ENCODE results near the gene NAPSA.
"Not testable (repeated sequence)": the region's sequence is repeated elsewhere in the genome, so short reads cannot be mapped to it uniquely, and the experiment has no call there.

NAPSA gene

GRCh38 chr19:50399368-50399745, 33.9 kb upstream of the NAPSA start:
- Histone ChIP-seq H3K9ac (ENCODE audit: low read length) (no peak overlapping the region), H3K9me3 (ENCODE audit: control insufficient read depth, insufficient read depth, low read depth, low read length) (no peaks in the 10 kb centered on the region), H3K27ac (ENCODE audit: low read depth, low read length) (no peak overlapping the region), H3K27me3 (ENCODE audit: control insufficient read depth, insufficient read depth, low read length) (no peaks in the 10 kb centered on the region), H3K36me3 (ENCODE audit: control insufficient read depth, insufficient read depth, low read length) (peaks cover 46% of the 10 kb centered on the region), H3K4me1 (ENCODE audit: control insufficient read depth, insufficient read depth, low read length) (no peaks in the 10 kb centered on the region), H3K4me3 (ENCODE audit: low read depth, low read length) (no peak overlapping the region)

GRCh38 chr19:50398675-50399367, 33.4 kb upstream of the NAPSA start:
- H3K9me3 ChIP-seq (ENCODE audit: control insufficient read depth, insufficient read depth, low read depth, low read length): no peaks in the 10 kb centered on the region
- H3K27ac ChIP-seq (ENCODE audit: low read depth, low read length): no peak overlapping the region
- no peak overlapping the region for H3K9ac ChIP-seq (ENCODE audit: low read length)
- no peaks in the 10 kb centered on the region for H3K27me3 ChIP-seq (ENCODE audit: control insufficient read depth, insufficient read depth, low read length)
- H3K4me3 ChIP-seq (ENCODE audit: low read depth, low read length): no peak overlapping the region
- peaks cover 46% of the 10 kb centered on the region for H3K36me3 ChIP-seq (ENCODE audit: control insufficient read depth, insufficient read depth, low read length)
- no peaks in the 10 kb centered on the region for H3K4me1 ChIP-seq (ENCODE audit: control insufficient read depth, insufficient read depth, low read length)

DNA sequence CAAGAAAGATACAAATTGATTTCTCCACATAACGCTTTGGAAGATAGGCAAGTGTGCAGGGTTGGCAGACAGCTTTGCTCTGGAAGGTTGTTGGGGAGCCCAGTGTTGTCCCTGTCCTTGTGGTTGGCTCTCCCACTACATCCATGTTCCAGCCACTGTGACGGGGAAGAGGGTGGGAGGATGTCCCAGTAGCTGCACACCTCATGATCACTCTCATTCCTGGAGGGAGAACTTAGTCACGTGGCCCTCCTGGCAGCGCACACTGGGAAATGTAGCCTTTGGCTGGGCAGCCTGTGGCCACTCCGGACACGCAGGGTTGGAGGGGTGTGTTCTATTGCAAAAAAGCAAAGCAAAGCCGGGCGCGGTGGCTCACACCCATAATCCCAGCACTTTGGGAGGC, 28.6 kb upstream of the NAPSA start:
- H3K4me3 ChIP-seq (ENCODE audit: low read depth, low read length): no peak overlapping the region
- H3K27ac ChIP-seq (ENCODE audit: low read depth, low read length): no peak overlapping the region
- peaks cover 5% of the 10 kb centered on the region; the same call in 1 of the 2 replicates for H3K9me3 ChIP-seq (ENCODE audit: control insufficient read depth, insufficient read depth, low read depth, low read length)
- no peak overlapping the region for H3K9ac ChIP-seq (ENCODE audit: low read length)
- H3K4me1 ChIP-seq (ENCODE audit: control insufficient read depth, insufficient read depth, low read length): no peaks in the 10 kb centered on the region
- H3K36me3 ChIP-seq (ENCODE audit: control insufficient read depth, insufficient read depth, low read length): peaks cover 44% of the 10 kb centered on the region
- H3K27me3 ChIP-seq (ENCODE audit: control insufficient read depth, insufficient read depth, low read length): no peaks in the 10 kb centered on the region

DNA sequence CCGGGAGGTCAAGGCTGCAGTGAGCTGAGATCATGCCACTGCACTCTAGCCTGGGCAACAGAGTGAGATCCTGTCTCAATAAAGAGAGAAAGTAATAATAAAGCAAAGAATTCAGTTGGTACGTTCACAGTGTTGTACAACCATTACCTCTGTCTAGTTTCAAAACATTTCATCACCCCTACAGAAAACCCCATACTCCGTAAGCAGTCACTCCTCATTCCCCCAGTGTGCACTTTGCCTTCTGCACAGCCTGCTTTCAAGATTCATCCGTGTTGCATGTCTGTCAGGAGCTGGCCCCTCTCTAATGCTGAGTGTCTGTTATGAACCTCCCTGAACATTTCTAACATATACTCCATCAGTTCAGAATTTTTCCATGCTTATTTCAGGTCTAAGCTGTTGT, 28.1 kb upstream of the NAPSA start:
- Histone ChIP-seq H3K9me3 (ENCODE audit: control insufficient read depth, insufficient read depth, low read depth, low read length) (peaks cover 5% of the 10 kb centered on the region; the same call in 1 of the 2 replicates), H3K27me3 (ENCODE audit: control insufficient read depth, insufficient read depth, low read length) (no peaks in the 10 kb centered on the region), H3K36me3 (ENCODE audit: control insufficient read depth, insufficient read depth, low read length) (peaks cover 42% of the 10 kb centered on the region), H3K4me3 (ENCODE audit: low read depth, low read length) (no peak overlapping the region), H3K9ac (ENCODE audit: low read length) (no peak overlapping the region), H3K27ac (ENCODE audit: low read depth, low read length) (no peak overlapping the region), H3K4me1 (ENCODE audit: control insufficient read depth, insufficient read depth, low read length) (no peaks in the 10 kb centered on the region)

GRCh38 chr19:50392759-50393158, 27.3 kb upstream of the NAPSA start:
- no peak overlapping the region for H3K27ac ChIP-seq (ENCODE audit: low read depth, low read length)
- H3K27me3 ChIP-seq (ENCODE audit: control insufficient read depth, insufficient read depth, low read length): no peaks in the 10 kb centered on the region
- H3K4me1 ChIP-seq (ENCODE audit: control insufficient read depth, insufficient read depth, low read length): no peaks in the 10 kb centered on the region
- peaks cover 45% of the 10 kb centered on the region for H3K36me3 ChIP-seq (ENCODE audit: control insufficient read depth, insufficient read depth, low read length)
- no peak overlapping the region for H3K9ac ChIP-seq (ENCODE audit: low read length)
- peaks cover 5% of the 10 kb centered on the region; the same call in 1 of the 2 replicates for H3K9me3 ChIP-seq (ENCODE audit: control insufficient read depth, insufficient read depth, low read depth, low read length)
- H3K4me3 ChIP-seq (ENCODE audit: low read depth, low read length): no peak overlapping the region

DNA sequence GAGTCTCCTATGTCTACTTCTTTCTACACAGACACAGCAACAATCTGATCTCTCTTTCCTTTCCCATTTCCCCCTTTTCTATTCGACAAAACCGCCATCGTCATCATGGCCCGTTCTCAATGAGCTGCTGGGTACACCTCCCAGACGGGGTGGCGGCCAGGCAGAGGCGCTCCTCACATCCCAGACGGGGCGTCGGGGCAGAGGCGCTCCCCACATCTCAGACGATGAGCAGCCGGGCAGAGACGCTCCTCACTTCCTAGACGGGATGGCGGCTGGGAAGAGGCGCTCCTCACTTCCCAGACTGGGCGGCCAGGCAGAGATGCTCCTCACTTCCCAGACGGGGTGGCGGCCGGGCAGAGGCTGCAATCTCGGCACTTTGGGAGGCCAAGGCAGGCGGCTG, 25.5 kb upstream of the NAPSA start:
- H3K27ac ChIP-seq (ENCODE audit: low read depth, low read length); H3K27me3 ChIP-seq (ENCODE audit: control insufficient read depth, insufficient read depth, low read length); H3K4me3 ChIP-seq (ENCODE audit: low read depth, low read length); H3K4me1 ChIP-seq (ENCODE audit: control insufficient read depth, insufficient read depth, low read length); H3K9ac ChIP-seq (ENCODE audit: low read length); H3K9me3 ChIP-seq (ENCODE audit: control insufficient read depth, insufficient read depth, low read depth, low read length): not testable (repeated sequence)
- peaks cover 59% of the 10 kb centered on the region for H3K36me3 ChIP-seq (ENCODE audit: control insufficient read depth, insufficient read depth, low read length)

DNA sequence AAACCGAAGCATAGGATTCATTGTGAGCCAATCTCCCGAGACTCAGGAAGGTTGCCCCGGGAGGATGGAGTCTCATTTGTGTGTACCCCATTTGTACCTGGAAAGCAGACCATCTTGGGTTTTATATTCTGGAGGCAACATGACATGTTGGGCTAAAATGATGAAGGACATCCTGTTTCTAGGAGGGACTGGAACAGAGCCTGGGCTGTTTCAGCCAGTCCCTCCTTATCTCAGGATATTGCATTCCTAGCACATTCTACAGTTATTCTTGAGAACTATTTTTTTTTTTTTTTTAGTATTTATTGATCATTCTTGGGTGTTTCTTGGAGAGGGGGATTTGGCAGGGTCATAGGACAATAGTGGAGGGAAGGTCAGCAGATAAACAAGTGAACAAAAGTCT, 24.9 kb upstream of the NAPSA start:
- not testable (repeated sequence) for H3K27ac ChIP-seq (ENCODE audit: low read depth, low read length); H3K9ac ChIP-seq (ENCODE audit: low read length); H3K4me3 ChIP-seq (ENCODE audit: low read depth, low read length); H3K27me3 ChIP-seq (ENCODE audit: control insufficient read depth, insufficient read depth, low read length); H3K9me3 ChIP-seq (ENCODE audit: control insufficient read depth, insufficient read depth, low read depth, low read length); H3K4me1 ChIP-seq (ENCODE audit: control insufficient read depth, insufficient read depth, low read length)
- H3K36me3 ChIP-seq (ENCODE audit: control insufficient read depth, insufficient read depth, low read length): peaks cover 59% of the 10 kb centered on the region

DNA sequence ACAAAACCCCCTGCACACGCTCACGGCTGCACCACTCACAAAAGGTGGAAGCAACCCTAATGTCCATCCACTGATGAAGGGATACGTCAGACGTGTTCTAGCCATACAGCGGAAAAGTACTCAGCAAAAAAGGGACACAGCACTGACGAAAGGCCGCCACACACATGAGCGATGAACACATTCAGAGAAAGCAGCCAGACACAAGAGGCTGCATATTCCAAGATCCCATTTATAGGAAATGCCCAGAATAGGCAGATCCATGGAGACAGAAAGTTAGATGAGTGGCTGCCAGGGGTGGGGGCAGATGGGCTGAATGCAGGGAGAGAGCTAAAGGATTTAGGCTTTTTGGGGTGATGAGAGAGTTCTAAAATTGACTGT, 22.4 kb upstream of the NAPSA start:
- H3K9me3 ChIP-seq (ENCODE audit: control insufficient read depth, insufficient read depth, low read depth, low read length): peaks cover 5% of the 10 kb centered on the region; the same call in 1 of the 2 replicates

DNA sequence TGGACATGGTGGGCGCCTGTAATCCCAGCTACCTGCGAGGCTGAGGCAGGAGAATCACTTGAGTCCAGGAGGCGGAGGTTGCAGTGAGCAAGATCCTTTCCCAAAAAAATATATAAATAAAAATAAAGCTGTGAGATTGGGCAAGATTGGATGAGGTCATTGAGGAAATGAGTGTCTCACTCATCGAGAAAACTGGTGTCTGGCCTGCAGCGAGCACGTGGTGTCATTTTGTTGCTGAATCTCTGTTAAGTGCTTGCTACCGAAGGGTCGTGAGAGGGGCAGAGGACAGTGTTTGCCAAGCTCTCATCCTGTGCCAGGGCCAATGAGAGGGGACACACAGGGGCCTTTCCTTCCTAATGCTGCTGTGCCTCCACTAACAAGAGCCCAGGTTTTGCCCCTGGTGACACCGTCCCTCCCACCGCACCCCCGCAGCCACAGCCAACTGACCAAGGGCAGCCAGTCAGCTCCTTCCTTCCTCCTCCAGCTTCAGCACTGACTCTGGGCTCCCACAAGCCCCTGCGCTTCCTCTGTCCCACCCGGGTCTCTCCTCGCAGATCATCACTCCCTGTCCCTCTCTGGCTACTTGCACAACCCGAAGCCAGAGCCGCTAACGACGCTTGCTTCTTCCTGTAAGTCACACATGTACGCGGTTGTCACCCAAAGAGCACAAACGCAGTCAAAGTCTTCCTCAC, 21.9 kb upstream of the NAPSA start:
- H3K9me3 ChIP-seq (ENCODE audit: control insufficient read depth, insufficient read depth, low read depth, low read length): peaks cover 2% of the 10 kb centered on the region; the same call in 1 of the 2 replicates
- H3K4me1 ChIP-seq (ENCODE audit: control insufficient read depth, insufficient read depth, low read length): peaks cover 3% of the 10 kb centered on the region; the same call in 1 of the 2 replicates
- no peak overlapping the region for H3K9ac ChIP-seq (ENCODE audit: low read length)
- H3K36me3 ChIP-seq (ENCODE audit: control insufficient read depth, insufficient read depth, low read length): peaks cover 46% of the 10 kb centered on the region
- no peaks in the 10 kb centered on the region for H3K27me3 ChIP-seq (ENCODE audit: control insufficient read depth, insufficient read depth, low read length)
- no peak overlapping the region for H3K27ac ChIP-seq (ENCODE audit: low read depth, low read length)
- H3K4me3 ChIP-seq (ENCODE audit: low read depth, low read length): no peak overlapping the region

More for the DNA sequence above, 22.4 kb upstream of the NAPSA start:
- Histone ChIP-seq H3K4me1 (ENCODE audit: control insufficient read depth, insufficient read depth, low read length) (peaks cover 3% of the 10 kb centered on the region; the same call in 1 of the 2 replicates), H3K4me3 (ENCODE audit: low read depth, low read length) (no peak overlapping the region), H3K9ac (ENCODE audit: low read length) (no peak overlapping the region), H3K27me3 (ENCODE audit: control insufficient read depth, insufficient read depth, low read length) (no peaks in the 10 kb centered on the region), H3K36me3 (ENCODE audit: control insufficient read depth, insufficient read depth, low read length) (peaks cover 45% of the 10 kb centered on the region), H3K27ac (ENCODE audit: low read depth, low read length) (no peak overlapping the region)

DNA sequence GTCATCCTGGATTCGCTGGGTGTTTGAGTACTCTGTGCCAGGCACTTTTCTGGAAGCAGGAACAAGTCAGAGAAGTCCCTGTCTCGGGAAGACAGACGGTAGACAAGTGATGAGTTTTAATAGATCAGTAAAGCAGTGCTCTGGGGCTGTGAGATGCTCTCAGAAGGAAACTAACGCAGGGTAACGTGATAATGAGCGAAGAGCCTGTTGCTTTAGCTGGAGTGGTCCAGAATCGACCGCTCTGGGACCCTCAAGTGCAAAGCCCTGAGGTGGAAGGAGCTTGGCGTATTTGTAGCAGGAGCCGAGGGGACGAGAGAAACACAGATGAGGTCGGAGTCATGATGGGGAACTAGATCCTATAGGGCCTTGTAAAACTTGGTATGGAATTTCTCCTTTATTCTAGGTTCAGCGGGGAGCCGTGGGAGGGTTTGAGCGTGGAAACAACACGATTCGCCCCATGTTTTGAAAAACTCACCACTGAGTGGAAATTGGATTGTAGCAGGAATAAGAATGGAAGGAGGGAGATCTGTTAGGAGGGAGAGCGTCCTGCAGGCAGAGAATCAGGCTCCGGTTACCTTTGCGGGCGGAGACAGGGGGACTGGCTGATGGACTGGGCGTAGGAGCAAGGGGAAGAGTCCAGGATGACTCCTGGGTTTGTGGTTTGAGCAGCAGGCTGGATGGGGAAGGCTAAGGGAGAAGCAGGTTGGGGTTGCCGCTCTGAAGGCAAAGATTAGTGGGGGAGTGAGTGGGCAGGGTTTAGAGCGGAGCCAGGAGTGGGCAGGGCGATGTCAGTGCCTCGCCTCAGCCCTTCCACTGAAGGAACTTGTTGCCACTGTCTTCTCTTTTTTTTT, 19.5 kb upstream of the NAPSA start:
- Histone ChIP-seq H3K27ac (ENCODE audit: low read depth, low read length) (peak overlapping the region; percentile 82; the same call in 1 of the 2 replicates), H3K36me3 (ENCODE audit: control insufficient read depth, insufficient read depth, low read length) (peaks cover 58% of the 10 kb centered on the region), H3K9ac (ENCODE audit: low read length) (peak overlapping the region; percentile 95)

More for the DNA sequence above, 19.5 kb upstream of the NAPSA start:
- Histone ChIP-seq H3K4me1 (ENCODE audit: control insufficient read depth, insufficient read depth, low read length) (peaks cover 3% of the 10 kb centered on the region; the same call in 1 of the 2 replicates), H3K9me3 (ENCODE audit: control insufficient read depth, insufficient read depth, low read depth, low read length) (no peaks in the 10 kb centered on the region), H3K4me3 (ENCODE audit: low read depth, low read length) (peak overlapping the region; percentile 86), H3K27me3 (ENCODE audit: control insufficient read depth, insufficient read depth, low read length) (no peaks in the 10 kb centered on the region)
